ENCODE results near the gene SPINDOC.

SPINDOC gene

GRCh38 chr11:63838150-63838677 is 25.0 kb downstream of the SPINDOC start:
- TF ChIP-seq, protein P1, sequence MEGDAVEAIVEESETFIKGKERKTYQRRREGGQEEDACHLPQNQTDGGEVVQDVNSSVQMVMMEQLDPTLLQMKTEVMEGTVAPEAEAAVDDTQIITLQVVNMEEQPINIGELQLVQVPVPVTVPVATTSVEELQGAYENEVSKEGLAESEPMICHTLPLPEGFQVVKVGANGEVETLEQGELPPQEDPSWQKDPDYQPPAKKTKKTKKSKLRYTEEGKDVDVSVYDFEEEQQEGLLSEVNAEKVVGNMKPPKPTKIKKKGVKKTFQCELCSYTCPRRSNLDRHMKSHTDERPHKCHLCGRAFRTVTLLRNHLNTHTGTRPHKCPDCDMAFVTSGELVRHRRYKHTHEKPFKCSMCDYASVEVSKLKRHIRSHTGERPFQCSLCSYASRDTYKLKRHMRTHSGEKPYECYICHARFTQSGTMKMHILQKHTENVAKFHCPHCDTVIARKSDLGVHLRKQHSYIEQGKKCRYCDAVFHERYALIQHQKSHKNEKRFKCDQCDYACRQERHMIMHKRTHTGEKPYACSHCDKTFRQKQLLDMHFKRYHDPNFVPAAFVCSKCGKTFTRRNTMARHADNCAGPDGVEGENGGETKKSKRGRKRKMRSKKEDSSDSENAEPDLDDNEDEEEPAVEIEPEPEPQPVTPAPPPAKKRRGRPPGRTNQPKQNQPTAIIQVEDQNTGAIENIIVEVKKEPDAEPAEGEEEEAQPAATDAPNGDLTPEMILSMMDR (IDR thresholded peaks at IDR 0.05; ENCODE audit: low read depth, low read length, missing control alignments), result no peak
- peak overlapping the region; percentile 44 for H3K4me3 ChIP-seq (ENCODE audit: low read depth, low read length)
- DNase-seq (ENCODE audit: low read depth), result no peak

GRCh38 chr11:63838678-63839507 is 25.6 kb downstream of the SPINDOC start, which contains the start of gene MARK2:
MARK2 (plus strand) TSS chr11:63839110; CDS start chr11:63839507, 397 bp downstream.
- peak within 1 kb of the TSS; percentile 94 for H3K4me3 ChIP-seq (ENCODE audit: low read depth, low read length)
- DNase-seq (ENCODE audit: low read depth), result peak; percentile 96
- TF ChIP-seq, protein P1 (IDR thresholded peaks at IDR 0.05; ENCODE audit: low read depth, low read length, missing control alignments), result no peak

DNA sequence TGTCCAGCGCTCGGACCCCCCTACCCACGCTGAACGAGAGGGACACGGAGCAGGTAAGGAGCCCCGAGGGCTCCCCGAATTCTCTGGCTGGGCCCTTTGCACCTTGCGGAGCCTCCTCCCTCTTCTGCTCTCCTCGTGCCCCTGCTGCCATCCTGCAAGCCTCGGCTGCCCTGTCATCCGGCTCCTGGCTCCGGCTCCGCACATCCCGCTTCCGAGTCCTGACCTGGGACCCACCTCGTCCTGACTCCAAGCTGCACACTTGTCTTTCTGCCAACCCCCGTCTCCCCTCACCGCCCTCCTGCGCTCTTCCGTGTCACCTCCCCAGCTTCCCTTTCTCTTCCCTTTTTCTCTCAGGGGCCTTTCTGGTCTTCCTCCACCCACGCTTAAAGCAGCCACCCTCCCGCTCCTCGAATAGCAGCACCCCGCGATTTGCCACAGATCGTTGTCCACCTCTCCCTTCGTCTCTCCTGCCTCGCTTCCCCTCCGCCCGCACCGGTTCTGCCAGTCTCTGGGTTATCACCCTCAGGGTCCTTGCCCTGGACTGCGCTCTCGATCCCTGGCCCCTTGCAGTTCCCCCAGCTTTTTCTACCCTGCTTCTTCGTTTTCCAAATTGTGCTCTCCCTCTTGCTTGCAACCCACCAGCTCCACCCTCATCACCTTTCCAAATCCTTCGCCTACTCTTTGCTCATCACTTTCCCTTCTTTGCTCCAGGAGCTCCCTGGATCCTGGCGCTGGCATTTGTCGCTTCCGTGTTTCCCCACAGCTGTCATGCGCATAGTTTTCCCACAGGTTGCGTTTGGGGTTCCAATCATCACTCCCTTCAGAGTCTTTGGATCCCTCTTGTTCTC is 26.5 kb downstream of the SPINDOC start:
- DNase-seq (ENCODE audit: low read depth), result no peak
- TF ChIP-seq, protein P1 (IDR thresholded peaks at IDR 0.05; ENCODE audit: low read depth, low read length, missing control alignments), result no peak
- H3K4me3 ChIP-seq (ENCODE audit: low read depth, low read length), result peak overlapping the region; percentile 94

GRCh38 chr11:63840356-63841060 is 27.3 kb downstream of the SPINDOC start:
- no peak for DNase-seq (ENCODE audit: low read depth)
- peak overlapping the region; percentile 94 for H3K4me3 ChIP-seq (ENCODE audit: low read depth, low read length)
- TF ChIP-seq, protein P1 (IDR thresholded peaks at IDR 0.05; ENCODE audit: low read depth, low read length, missing control alignments), result no peak

GRCh38 chr11:63841554-63841953 is 28.3 kb downstream of the SPINDOC start:
- TF ChIP-seq, protein P1 (IDR thresholded peaks at IDR 0.05; ENCODE audit: low read depth, low read length, missing control alignments), result no peak
- H3K4me3 ChIP-seq (ENCODE audit: low read depth, low read length), result peak overlapping the region; percentile 94
- DNase-seq (ENCODE audit: low read depth), result no peak

- DNase-seq (ENCODE audit: low read depth), result no peak
- TF ChIP-seq, protein P1 (IDR thresholded peaks at IDR 0.05; ENCODE audit: low read depth, low read length, missing control alignments), result no peak
- no peak overlapping the region for H3K4me3 ChIP-seq (ENCODE audit: low read depth, low read length)
Measured at GRCh38 chr11:63843041-63843440, 29.8 kb downstream of the SPINDOC start.

Data from GM12864 (cell line).